Stimulated activated CD4-positive, alpha-beta T cell treated with anti-CD3 and anti-CD28 coated beads, Interleukin-12 subunit alpha, Interleukin-12 subunit beta, amount 100 ng/mL, for 48 hours (primary cell): ENCODE measurements around the gene DNAJC4.

ENCODE experiments used
- DNase-seq, 3 donors: peaks; one replicate each; pipeline ENCODE4 v3.0.0-alpha.2; 2020; ENCODE audit warnings: low read depth in 2 of 3, low spot score in 1 of 3

The DNAJC4 gene

DNA sequence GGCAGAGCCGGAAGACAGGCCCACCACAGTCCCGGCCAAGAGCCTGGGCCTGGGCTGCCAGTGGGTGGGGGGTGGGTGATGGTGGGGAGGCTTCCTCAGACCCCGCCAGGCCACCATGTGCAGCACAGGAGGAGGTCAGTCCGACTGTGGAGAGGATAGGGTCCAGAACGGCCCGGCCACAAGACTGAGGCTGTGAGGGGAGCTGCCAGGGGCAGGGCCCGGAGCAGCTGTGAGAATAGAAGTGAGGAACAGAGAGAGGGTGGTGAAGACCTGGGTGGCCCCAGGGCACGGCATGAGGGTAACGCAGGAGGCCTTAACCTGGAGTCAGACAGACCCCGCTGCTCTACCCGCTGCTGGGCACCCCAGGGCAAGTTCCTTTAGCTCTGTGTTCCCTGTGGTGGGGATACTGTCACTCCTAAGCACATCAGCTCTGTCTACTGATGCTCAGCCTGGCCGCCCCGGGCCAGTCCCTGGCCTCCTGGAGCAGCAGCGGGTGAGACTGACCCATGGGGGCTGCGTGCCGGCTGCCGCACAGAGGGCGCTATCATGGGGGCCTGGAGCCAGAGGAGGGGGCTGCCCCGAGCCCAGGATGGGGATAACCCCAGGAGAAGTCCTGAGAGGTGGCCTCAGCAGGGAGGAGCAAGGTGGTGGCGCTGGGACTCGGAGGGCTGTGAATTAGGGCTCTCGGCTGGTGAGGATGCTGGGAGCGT, 22.1 kb upstream of the DNAJC4 start:
- DNase-seq: no peak

DNA sequence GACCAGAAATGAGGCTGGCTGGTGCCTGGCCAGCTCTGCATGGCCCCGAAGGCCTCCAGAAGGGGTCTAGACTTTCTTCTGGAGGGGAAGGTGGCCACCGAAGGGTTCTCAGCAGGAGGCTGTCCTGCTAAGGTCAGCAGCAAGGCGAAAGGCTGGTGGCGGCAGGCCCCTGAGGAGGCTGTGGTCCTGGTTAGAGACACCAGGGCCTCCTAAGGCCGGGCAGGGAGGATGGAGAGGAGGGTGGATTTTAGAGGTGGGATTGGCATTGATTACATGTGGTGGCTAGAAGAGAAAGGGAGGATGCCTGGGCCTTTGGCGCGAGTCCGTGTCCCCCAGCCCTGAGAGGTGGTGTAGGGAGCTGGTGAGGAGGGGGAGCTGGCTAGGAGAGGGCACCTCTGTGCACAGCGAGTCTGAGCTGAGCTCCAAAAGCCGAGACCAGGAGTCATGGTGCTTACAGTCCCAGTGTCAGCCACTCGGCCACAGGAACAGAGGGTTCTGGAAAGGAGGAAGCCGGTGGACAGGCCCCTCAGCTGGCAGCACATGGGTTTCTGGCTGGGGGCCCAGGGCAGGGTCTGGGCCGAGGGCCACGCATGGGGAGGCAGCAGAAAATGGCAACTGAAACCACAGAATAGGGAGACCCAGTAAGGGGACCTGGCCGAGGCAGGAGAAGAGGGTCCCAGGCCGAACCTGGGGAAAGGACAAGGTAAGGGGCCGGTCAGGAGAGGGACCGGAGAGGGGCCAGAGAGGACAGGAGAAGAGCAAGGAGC, 21.4 kb upstream of the DNAJC4 start:
- DNase-seq: no peak

DNA sequence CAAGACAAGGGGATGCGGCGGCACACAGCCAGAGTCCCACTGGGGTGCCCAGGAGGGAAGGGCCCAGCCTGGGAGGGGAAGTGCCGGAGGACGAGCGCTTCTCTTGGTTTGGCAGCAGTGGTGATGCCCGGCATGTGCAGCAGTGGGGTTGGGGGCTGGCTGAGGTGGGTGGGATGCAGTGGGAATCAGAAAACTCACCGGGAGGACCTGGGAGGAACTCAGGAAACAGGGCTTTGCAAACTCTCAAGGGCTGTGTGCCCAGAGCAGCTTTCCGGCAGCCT, 20.8 kb upstream of the DNAJC4 start:
- no peak for DNase-seq

DNA sequence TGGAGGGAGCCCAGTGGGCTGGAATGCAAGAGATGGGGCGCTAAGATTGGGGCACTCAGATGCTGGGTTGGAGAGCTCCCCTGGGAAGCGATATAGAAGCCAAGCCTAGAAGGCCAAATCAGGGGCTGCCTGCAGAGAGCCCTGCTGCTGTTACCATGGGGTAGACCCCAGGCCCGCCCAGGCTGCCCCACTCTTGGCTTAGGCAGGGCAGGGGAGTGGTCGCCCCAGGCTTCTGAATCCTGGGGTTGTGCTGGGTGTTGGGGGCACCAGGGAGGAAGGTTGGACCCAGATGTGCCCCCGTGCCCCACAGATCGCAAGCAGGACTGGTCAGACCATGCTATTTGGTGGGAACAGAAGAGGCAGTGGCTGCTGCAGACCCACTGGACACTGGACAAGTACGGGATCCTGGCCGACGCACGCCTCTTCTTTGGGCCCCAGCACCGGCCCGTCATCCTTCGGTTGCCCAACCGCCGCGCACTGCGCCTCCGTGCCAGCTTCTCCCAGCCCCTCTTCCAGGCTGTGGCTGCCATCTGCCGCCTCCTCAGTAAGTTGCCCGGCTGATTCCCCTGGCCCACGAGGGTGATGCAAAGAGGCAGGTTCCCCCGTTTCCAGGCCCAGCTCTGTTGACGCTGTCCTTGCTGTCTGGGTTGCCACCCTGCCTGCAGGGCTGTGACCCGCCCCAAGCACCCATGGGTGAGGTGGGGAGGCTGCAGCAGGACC, 19.9 kb upstream of the DNAJC4 start:
- no peak for DNase-seq

DNA sequence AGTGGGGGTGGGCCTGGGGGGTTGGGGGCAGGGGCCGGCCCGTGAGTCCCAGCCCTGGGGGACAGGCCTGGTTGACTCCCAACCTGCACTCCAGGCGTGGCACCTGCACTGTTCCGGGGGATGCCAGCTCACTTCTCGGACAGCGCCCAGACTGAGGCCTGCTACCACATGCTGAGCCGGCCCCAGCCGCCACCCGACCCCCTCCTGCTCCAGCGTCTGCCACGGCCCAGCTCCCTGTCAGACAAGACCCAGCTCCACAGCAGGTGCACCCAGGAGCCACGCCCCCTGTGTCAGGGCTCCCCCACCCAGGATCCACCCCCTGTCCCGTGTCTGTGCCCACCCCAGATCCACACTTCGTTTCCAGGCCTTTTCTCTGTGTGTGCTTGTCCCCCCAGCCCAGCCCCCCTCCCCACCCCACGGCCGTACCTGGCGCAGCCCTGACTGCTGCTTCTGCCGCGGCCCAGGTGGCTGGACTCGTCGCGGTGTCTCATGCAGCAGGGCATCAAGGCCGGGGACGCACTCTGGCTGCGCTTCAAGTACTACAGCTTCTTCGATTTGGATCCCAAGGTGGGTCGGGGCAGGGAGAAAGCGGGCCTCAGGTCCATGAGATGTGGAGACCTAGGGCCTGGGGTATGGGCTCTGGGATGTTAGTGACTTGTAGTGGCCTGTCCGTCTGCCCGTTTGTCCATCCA, 19.0 kb upstream of the DNAJC4 start:
- no peak for DNase-seq

DNA sequence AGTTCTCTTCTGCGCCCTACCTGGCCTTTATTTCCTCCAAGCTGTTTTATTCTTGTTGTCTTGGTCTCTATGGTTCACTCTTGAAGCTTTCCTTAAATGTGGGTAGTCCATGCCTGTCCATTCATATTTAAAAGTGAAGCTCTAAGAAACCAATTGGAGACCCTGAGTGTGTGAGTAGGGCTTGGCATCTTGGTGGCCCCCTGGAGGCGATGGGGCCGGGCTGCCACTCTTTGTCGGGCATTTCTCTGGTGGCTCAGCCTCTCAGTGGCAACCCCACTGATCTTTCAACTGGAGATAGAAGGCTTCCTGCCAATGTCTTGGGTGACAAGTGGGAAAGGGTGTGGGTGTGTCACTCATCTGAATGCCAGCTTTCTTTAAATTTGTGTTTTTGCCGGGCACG, 13.5 kb upstream of the DNAJC4 start:
- DNase-seq: no peak

DNA sequence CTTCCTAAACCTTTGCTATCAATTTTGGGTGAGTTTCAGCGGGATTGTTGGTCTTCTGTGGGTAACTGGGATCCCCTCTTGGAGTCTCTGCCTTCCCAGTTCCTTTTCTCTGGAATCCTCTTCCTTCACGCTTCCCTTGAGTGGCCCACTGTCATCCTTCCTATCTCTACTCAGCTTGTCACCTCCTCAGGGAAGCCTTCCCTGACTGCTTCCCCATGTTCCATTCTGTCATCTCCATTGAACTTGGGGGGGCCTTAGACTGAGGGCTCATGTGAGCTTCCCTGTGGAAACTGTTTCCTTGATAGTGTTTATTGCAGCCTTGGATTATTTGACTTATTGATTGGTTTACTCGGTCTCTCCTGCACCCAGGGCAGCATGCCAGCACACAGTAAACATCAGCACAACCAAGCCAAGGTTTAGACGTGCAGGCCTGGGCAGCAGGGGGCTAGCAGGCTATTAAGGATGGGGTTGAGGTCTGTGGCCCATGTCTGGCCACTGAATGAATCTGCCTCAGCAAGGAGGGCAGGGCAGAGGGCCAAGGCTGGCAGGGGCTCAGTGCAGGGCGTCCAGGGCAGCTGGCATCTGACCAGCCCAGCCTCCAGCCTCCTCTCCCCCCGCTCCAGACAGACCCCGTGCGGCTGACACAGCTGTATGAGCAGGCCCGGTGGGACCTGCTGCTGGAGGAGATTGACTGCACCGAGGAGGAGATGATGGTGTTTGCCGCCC, 11.6 kb upstream of the DNAJC4 start:
- DNase-seq: no peak

DNA sequence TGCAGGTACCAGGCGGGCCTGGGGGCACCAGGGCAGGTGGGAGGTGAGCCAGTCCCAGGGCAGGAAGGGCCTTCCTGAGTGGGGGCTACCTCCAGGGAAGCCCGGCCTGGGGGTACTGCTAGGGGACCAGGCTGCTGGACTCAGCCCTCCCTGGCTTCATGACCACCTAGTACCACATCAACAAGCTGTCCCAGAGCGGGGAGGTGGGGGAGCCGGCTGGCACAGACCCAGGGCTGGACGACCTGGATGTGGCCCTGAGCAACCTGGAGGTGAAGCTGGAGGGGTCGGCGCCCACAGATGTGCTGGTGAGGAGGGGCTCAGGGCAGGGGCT, 11.0 kb upstream of the DNAJC4 start:
- DNase-seq: no peak

DNA sequence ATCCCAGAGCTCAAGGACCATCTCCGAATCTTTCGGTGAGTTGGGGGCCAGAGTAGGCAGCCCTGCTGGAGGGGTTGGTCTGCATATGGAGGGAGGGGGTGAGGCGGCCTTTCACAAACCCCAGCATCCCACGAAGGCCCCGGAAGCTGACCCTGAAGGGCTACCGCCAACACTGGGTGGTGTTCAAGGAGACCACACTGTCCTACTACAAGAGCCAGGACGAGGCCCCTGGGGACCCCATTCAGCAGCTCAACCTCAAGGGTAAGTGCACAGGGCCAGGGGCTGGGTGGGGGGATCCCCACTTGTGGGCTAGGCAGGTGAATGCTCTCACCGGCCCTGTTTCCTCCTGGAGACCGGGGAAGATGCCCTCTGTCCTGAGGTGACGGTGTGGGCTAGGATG, 10.6 kb upstream of the DNAJC4 start:
- DNase-seq: no peak

DNA sequence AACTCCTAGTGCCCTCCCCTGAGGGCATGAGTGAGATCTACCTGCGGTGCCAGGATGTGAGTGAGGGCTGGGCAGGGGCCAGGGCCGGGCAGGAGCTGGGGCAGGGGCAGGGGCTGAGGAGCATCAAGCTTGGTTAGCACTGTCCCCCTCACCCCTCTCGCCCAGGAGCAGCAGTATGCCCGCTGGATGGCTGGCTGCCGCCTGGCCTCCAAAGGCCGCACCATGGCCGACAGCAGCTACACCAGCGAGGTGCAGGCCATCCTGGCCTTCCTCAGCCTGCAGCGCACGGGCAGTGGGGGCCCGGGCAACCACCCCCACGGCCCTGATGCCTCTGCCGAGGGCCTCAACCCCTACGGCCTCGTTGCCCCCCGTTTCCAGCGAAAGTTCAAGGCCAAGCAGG, 10.1 kb upstream of the DNAJC4 start:
- no peak for DNase-seq

DNA sequence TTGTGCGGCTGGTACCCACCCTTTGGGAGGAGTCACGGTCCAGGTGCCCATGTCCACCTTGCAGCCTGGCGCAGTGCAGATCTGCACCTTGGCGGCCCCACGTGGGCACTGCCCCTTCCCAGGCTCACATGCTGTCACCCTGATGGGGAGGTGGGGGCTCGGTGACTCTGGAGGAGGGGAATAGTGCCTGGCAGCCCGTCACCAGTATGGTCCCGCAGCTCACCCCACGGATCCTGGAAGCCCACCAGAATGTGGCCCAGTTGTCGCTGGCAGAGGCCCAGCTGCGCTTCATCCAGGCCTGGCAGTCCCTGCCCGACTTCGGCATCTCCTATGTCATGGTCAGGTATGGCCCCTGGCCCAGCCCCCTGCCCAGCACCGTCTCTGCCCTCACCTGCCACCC, 9.6 kb upstream of the DNAJC4 start:
- no peak for DNase-seq

DNA sequence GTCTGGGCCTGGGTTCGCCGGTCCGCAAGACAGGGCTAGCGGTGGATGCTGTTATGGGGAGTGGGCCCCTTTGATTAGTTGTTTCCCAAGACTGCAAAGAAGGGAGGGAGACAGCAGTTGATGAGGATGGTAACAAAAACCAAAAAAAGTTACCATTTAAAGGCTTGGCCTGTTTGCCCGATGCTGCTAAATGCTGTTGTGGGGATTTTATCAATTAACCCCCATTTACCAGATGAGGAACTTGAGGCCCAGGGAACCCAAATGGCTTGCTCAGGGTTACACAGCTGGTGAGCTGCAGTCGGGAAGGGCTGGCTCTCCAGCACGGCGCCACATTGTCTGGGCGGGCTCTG, 7.7 kb upstream of the DNAJC4 start:
- no peak for DNase-seq

DNA sequence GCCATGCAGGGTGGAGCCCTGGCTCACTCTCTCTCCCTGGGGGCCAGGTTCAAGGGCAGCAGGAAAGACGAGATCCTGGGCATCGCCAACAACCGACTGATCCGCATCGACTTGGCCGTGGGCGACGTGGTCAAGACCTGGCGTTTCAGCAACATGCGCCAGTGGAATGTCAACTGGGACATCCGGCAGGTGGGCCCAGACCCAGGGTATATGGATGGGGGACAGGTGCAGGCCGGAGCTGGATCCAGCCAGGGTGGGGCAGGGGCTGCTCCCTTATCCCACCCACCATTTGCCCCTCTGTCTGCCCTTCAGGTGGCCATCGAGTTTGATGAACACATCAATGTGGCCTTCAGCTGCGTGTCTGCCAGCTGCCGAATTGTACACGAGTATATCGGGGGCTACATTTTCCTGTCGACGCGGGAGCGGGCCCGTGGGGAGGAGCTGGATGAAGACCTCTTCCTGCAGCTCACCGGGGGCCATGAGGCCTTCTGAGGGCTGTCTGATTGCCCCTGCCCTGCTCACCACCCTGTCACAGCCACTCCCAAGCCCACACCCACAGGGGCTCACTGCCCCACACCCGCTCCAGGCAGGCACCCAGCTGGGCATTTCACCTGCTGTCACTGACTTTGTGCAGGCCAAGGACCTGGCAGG, 7.2 kb upstream of the DNAJC4 start:
- no peak for DNase-seq

DNA sequence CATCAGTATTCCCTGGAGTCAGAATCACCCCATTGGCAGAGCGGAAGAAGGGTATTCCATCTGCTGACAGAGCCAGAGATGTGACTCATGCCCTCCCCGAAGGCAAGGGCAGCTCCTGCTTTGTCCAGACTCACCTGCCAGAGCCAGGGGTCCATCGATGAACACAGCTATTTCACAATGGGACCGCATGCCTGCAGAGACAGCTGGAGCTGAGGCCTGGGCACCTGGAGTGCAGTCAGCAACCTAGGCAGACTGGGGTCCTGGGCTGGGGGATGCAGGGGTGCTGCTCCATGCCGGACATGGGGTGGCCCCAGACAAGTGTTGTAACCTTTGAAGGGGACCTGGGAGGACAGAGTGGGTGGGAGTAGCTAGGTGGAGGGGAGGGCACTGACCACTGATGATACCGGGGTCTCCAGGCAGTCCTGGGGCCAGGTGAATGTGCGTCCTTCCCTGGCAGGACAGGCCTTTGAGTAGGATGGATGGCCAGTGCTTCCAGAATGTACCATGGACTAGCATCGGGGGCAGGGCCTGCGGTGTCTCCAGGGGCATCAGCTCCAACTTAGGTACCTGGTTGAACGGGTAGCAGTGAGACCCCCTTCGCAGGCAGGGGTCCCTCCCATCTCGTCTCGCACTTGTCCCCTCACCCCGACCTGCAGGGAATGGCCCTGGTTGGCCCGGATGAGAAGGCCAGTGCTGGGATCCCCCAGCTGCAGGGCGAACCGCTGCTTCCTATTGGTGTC, 6.0 kb upstream of the DNAJC4 start:
- no peak for DNase-seq

DNA sequence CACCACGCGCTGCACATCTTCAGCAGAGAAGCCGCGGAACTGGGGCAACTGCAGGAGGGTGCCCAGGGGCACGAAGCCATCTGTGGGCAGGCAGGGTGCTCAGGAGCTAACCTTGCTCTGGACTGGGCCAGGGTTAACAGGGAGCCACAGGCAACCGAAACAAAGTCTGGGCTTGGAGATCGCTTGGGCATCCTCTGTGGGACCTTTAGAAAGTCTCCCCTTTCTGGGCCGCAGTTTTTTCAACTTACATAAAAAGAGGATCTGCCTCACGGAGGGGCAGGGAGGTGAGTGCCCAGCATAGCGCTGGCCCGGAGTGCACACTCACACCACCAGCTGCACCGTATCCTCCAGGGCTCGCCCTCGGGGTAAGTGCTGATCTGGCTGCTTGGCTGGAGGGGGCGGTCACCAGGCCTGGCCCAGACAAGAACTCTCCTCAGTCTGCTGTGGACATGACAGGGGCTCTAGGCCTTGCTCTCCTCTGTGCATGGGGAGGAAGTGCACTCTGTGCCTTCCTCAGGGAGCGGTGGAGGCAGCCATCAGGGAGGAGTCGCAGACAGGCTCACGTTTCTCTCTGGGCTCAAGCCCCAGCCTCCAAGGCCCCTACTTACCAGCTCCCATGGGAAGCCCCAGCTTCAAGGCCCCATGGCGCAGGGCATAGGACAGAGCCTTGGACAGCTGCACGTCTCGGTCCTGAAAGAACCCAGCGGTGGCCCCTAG, 5.3 kb upstream of the DNAJC4 start:
- DNase-seq: no peak

DNA sequence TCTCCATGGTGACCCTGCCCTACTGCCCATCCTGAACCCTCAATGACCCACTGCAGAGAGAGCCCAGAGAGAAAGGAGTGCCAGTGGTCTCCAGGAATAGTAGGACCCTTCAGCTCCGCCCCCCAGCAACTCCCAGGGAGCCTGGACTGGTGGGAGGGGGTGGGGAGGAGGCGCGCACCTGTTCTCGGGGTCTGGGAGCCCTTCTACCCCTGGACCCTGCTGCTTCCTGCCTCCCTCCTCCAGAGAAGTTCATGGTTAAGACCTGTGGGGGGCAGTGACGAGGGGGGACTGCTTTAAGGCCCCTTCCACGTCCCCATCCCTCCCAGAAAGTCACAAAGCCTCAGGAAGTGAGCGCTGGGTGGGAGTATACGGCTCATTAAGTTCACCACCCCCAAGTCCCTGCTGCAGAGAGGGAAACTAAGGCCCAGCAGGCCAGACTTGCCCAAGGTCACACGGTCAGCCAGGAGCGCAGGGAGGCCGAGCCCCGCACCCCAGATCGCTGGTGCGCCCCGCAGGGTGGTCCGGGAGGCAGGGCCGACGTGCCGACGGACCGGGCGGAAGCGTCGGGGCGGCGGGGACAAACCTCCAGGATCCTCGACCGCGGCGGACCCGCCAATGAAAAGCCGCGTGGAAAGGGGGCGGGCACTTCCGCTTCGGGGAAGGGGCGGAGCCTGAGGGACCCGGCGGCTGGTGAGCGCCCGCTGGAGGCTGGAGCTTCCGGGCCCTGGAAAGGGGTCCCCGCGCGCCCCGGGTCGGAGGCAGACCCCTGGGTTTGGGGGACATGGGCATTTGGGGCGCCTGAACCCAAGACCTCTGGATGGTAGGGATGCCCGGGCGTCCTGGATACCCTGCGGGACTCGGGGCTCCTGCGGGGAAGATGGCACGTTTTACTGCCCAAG, 4.5 kb upstream of the DNAJC4 start, which contains the start of the genes NUDT22 and TRPT1:
Gene NUDT22 (plus strand): TSS at position 667 of the 899 bp plus-strand sequence. CDS start 379 bp downstream, outside the sequence.
Gene TRPT1 (minus strand): TSS at position 579 of the 899 bp plus-strand sequence. CDS start 326 bp downstream, at position 253.
- DNase-seq: peak; percentile 87 to 96 (median 90)

DNA sequence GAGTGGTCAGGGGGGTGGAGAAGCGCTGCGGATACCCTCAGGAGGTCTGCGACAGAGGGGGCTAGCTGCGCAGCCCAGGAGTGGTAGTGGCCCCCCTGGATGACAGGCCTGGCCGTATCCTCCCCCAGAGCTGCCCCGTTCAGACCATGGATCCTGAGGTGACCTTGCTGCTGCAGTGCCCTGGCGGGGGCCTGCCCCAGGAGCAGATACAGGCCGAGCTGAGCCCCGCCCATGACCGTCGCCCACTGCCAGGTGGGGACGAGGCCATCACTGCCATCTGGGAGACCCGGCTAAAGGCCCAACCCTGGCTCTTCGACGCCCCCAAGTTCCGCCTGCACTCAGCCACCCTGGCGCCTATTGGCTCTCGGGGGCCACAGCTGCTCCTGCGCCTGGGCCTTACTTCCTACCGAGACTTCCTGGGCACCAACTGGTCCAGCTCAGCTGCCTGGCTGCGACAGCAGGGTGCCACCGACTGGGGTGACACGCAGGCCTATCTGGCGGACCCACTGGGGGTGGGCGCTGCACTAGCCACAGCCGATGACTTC, 3.8 kb upstream of the DNAJC4 start:
- DNase-seq: peak in 1 of 3 donors; percentile 49

DNA sequence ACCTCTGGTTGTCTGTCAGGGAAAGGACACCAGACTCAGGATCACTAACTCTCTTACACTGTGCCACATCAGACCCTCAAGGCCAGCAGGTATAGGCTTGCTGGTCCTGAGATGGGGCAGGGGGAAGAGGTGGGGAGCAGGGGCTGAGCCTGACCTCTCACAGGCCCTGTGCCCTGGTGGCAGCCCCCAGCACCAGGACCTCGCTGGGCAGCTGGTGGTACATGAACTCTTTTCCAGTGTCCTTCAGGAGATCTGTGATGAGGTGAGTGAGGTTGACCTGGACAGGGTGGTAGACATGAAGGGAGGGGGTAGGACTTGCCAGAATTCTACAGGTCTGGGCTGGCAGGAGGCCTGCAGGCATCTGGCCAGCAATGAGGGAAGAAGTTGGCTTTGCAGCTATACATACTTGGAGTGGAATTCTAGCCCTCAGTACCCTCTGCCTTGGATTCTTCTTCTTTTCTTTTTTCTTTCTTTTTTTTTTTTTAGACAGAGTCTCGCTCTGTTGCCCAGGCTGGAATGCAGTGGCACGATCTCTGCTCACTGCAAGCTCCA, 2.9 kb upstream of the DNAJC4 start:
- DNase-seq: no peak
